ENCODE results near the gene TMEM254.
"Not testable (repeated sequence)": the region's sequence is repeated elsewhere in the genome, so short reads cannot be mapped to it uniquely, and the experiment has no call there.

TMEM254 gene, protein sequence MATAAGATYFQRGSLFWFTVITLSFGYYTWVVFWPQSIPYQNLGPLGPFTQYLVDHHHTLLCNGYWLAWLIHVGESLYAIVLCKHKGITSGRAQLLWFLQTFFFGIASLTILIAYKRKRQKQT

DNA sequence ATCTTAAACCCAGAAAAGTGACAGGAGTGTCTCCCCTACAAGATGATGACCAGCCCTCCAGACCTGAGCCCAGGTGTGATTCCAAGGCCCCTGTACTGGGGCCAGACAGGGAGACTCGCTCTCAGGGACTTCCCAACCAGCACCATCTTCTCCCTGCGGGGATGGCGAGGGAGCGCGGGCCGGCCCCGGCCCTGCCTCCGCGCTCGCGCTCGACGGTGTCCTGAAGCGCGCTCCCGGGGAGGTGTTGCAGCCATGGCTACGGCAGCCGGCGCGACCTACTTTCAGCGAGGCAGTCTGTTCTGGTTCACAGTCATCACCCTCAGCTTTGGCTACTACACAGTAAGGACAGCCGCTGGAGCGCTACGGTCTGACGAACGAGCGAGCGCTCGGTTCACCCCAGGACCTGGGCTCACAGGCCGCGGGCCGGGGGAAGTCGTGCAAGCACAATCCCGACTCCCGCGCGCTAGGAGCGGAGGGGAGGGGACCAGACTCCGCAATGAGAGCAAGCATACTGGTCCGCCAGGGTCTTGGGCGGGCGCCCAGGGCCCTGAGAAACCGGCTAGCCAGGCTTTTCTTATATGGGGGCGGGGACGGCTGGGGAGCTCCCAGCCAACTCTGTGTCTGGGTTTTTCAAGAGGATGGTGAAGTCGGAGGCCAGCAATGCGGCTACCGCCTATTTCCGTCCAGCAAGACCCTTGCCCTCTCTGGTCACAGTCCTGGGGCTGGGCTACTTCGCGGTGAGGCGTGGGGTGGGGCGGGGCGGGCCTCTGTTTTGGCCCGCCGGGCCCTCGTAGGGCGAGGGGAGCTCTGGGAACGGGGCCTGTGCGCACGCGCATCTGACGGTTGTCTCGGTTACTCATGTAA is at the start of gene TMEM254:
Gene TMEM254 (plus strand): TSS at position 218 of the 864 bp plus-strand sequence. CDS start 35 bp downstream, at position 253.
- TF ChIP-seq MYC (IDR thresholded peaks at IDR 0.05; ENCODE audit: low read depth, low read length) (0 out of 2 replicates have a peak, but pooled peaks have one; percentile 29), POLR2A (IDR thresholded peaks at IDR 0.05; ENCODE audit: extremely low read depth, insufficient read length) (peak; percentile 23)
- TF ChIP-seq, protein P1, sequence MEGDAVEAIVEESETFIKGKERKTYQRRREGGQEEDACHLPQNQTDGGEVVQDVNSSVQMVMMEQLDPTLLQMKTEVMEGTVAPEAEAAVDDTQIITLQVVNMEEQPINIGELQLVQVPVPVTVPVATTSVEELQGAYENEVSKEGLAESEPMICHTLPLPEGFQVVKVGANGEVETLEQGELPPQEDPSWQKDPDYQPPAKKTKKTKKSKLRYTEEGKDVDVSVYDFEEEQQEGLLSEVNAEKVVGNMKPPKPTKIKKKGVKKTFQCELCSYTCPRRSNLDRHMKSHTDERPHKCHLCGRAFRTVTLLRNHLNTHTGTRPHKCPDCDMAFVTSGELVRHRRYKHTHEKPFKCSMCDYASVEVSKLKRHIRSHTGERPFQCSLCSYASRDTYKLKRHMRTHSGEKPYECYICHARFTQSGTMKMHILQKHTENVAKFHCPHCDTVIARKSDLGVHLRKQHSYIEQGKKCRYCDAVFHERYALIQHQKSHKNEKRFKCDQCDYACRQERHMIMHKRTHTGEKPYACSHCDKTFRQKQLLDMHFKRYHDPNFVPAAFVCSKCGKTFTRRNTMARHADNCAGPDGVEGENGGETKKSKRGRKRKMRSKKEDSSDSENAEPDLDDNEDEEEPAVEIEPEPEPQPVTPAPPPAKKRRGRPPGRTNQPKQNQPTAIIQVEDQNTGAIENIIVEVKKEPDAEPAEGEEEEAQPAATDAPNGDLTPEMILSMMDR (IDR thresholded peaks at IDR 0.05; ENCODE audit: low read depth, low read length), result no peak
- TF ChIP-seq, protein P2, sequence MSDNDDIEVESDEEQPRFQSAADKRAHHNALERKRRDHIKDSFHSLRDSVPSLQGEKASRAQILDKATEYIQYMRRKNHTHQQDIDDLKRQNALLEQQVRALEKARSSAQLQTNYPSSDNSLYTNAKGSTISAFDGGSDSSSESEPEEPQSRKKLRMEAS (IDR thresholded peaks at IDR 0.05; ENCODE audit: low read depth, low read length), result peak; percentile 53
- H3K4me3 ChIP-seq (ENCODE audit: low read depth, low read length), result peak within 1 kb of the TSS; percentile 95
- peak; percentile 94 for DNase-seq (ENCODE audit: low read depth)

DNA sequence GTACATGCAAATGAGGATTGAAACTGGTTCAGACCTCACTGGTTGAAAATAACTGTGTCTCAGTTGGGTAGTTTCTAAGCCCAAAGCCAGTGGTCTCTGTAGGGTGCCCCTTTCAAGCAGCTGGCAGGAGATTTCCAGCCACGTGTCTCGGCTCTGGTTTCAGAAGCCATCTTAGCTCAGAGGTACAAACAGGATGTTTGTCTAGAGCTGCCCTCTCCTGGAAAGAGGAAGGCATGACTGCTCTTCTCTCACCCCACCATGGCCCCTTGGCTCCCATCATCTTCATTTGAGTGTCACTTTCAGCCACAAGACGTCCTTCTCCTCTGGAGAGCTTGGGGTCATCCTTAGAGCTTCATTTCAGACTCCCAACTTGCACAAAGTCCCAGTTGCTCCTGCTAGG is 49.3 kb upstream of the TMEM254 start:
- H3K4me3 ChIP-seq (ENCODE audit: low read depth, low read length), result not testable (repeated sequence)
- peak; percentile 32 for DNase-seq (ENCODE audit: low read depth)

DNA sequence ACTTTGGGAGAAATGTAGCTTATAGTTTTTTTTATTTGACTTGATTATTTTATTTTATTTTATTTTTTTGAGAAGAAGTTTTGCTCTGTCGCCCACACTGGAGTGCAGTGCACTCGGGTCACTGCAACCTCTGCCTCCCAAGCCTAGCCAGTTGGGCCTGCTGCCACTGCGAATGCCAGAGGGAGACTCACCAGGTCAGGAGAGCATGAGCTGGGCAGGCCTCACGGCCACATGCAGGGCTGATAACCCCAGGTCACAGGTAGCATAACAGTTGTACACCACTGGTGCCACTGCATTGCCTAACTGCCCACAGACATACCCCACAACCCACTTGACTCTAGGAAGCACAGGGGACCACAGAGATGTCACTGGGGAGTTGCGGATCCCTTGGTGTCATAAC is 48.6 kb upstream of the TMEM254 start:
- not testable (repeated sequence) for H3K4me3 ChIP-seq (ENCODE audit: low read depth, low read length); DNase-seq (ENCODE audit: low read depth)

More for the DNA sequence above, 49.3 kb upstream of the TMEM254 start:
- TF ChIP-seq, protein P1 (IDR thresholded peaks at IDR 0.05; ENCODE audit: low read depth, low read length), result peak; percentile 18

DNA sequence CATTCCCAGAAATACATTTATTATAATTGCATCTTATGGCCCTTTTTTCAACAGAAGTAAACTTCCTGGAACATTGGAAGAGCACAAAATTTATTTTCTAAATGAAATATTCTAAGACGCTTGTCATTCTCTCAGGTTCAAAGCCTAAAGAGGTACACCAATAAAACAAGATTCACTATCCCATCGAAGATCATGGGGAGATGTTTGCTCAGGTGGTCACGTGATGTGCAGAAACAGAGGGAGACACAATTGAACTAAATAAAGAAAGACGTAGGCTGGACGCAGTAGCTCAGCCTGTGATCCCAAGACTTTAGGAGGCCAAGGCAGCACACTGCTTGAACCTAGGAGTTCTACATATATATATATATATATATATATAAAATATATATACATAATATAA is 46.0 kb upstream of the TMEM254 start:
- TF ChIP-seq, protein P2 (IDR thresholded peaks at IDR 0.05; ENCODE audit: low read depth, low read length), result no peak
- TF ChIP-seq, protein P1 (IDR thresholded peaks at IDR 0.05; ENCODE audit: low read depth, low read length), result no peak
- TF ChIP-seq MYC (IDR thresholded peaks at IDR 0.05; ENCODE audit: low read depth, low read length), result no peak
- no peak for TF ChIP-seq POLR2A (IDR thresholded peaks at IDR 0.05; ENCODE audit: extremely low read depth, insufficient read length)
- no peak overlapping the region for H3K4me3 ChIP-seq (ENCODE audit: low read depth, low read length)
- DNase-seq (ENCODE audit: low read depth), result no peak

DNA sequence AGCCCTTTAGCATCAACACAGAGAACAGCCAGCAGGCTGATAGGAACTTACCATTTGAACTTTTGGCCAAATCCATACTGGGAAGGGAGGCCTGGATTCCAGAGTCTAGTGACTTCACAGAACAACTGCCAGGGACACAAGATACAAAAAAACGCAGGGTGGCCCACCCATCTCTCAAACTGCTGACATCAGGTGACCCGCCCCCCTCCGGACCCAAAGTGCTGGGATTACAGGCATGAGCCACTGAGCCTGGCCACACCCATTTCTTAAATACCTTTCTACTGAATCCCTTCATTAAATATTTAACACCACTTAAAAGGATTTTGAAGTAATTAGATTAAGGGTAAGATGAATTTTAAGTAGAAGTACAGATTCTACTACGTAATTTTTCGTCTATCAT is 43.7 kb upstream of the TMEM254 start:
- H3K4me3 ChIP-seq (ENCODE audit: low read depth, low read length); DNase-seq (ENCODE audit: low read depth): not testable (repeated sequence)

DNA sequence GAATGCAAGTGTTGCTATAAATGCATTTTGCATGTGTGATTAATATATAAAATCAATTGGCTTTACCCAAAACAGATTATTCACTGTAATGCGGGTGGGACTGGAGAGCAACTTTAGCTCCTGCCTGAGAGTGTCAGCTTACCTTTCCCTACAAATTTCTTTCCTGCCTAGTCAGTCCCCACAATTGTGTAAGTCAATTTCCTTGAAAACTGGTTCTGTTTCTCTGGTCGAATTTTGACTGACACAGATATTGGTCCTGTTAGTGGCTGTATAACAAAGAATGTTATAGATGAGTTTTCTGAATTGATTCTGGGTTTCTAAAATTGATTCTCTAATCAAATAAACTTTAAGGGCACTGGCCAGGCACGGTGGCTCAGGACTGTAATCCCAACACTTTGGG is 43.0 kb upstream of the TMEM254 start:
- not testable (repeated sequence) for H3K4me3 ChIP-seq (ENCODE audit: low read depth, low read length); DNase-seq (ENCODE audit: low read depth)

DNA sequence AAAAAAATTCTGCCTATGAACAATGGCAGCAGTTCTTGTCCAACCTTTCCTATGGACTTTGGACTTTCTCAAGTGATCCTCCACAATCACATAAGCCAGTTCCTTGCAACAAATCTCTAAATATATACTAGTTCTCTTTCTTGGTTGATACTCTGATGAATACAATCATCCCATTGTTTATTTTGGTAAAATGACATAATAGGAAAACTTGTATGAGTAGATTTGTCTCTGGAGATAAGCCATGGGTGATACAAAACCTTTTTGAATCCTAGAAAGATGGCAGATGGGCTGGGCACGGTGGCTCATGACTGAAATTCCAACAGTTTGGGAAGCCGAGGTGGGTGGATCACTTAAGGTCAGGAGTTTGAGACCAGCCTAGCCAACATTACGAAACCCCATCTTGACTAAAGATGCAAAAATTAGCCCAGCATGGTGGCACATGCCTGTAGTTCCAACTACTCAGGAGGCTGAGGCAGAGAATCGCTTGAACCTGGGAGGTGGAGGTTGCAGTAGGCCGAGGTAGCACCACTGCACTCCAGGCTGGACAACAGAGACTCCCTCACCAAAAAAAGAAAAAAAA is 41.5 kb upstream of the TMEM254 start:
- DNase-seq (ENCODE audit: low read depth); H3K4me3 ChIP-seq (ENCODE audit: low read depth, low read length): not testable (repeated sequence)

DNA sequence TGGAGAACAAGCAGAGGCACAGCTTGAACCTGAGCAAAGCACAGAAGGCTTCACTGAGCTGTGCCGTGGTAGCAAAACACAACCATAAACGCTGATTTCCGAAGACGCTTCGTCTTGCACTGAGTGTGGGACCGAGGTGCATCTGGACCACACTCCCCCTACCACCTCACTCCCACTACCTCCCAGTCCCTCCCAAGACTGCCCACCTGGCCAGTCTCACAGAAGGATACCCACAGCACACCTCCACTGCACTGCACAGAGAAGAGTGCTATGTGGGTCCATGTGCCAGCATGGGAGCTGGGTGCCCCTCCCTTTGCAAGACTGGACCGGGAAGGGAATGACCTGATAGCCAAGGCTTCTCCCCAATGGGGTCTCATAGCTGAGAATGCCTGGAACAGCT is 40.2 kb upstream of the TMEM254 start:
- H3K4me3 ChIP-seq (ENCODE audit: low read depth, low read length); DNase-seq (ENCODE audit: low read depth): not testable (repeated sequence)

DNA sequence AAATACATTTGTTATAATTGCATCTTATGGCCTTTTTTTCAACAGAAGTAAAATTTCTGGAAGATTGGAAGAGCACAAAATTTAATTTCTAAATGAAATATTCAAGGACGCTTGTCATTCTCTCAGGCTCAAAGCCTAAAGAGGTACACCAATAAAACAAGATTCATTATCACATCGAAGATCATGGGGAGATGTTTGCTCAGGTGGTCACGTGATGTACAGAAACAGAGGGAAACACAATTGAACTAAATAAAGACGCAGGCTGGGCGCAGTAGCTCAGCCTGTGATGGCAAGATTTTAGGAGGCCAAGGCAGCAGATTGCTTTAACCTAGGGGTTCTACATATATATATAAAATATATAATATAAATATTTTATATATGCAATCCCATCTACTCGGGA is 37.3 kb upstream of the TMEM254 start:
- TF ChIP-seq, protein P2 (IDR thresholded peaks at IDR 0.05; ENCODE audit: low read depth, low read length), result no peak
- TF ChIP-seq MYC (IDR thresholded peaks at IDR 0.05; ENCODE audit: low read depth, low read length), result no peak
- TF ChIP-seq POLR2A (IDR thresholded peaks at IDR 0.05; ENCODE audit: extremely low read depth, insufficient read length), result no peak
- H3K4me3 ChIP-seq (ENCODE audit: low read depth, low read length), result no peak overlapping the region
- DNase-seq (ENCODE audit: low read depth), result no peak

DNA sequence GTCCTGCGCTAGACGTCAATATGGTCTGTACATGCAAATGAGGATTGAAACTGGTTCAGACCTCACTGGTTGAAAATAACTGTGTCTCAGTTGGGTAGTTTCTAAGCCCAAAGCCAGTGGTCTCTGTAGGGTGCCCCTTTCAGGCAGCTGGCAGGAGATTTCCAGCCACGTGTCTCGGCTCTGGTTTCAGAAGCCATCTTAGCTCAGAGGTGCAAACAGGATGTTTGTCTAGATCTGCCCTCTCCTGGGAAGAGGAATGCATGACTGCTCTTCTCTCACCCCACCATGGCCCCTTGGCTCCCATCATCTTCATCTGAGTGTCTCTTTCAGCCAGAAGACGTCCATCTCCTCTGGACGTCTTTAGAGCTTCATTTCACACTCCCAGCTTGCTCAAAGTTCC is 33.5 kb upstream of the TMEM254 start:
- DNase-seq (ENCODE audit: low read depth), result peak; percentile 28
- not testable (repeated sequence) for H3K4me3 ChIP-seq (ENCODE audit: low read depth, low read length)
